Muscle of back (tissue), 13 donors: ENCODE results near the gene PROK1. TPM values are rescaled to one million over a fixed set of nuclear protein-coding genes. Genes with fewer than 3 reads are reported as not detected.
"Not testable (repeated sequence)": the region's sequence is repeated elsewhere in the genome, so short reads cannot be mapped to it uniquely, and the experiment has no call there.

Experiments used
- DNase-seq, 3 donors: peaks; one replicate each; pipeline versions ENCODE4 v3.0.0 to v3.0.0-alpha.2; 2013
- long read RNA-seq, 9 donors: transcript quantifications; one replicate each; lab custom pipeline, GENCODE V29; 2026
- polyA plus RNA-seq, 10 donors: library from polyadenylated mRNA; unstranded; fragments of 120-200 nt; gene quantifications; one replicate each; pipeline ENCODE4 v1.2.1, GENCODE V29; 2013; ENCODE audit not compliant: insufficient read length in 10 of 10

The PROK1 gene, protein sequence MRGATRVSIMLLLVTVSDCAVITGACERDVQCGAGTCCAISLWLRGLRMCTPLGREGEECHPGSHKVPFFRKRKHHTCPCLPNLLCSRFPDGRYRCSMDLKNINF
- under 1 TPM in 3 of 10 donors, not detected in 7; 0.10 to 0.27 (median 0.21) TPM for polyA plus RNA-seq
- long read RNA-seq, donor 1: 0 reads
- long read RNA-seq, donor 2: 0 reads
- long read RNA-seq, donor 3: 0 reads
- long read RNA-seq, donor 4: 0 reads
- long read RNA-seq, donor 5: 0 reads
- long read RNA-seq, donor 6: 0 reads
- long read RNA-seq, donor 7: 0 reads
- long read RNA-seq, donor 8: 0 reads
- long read RNA-seq, donor 9: 0 reads

DNA sequence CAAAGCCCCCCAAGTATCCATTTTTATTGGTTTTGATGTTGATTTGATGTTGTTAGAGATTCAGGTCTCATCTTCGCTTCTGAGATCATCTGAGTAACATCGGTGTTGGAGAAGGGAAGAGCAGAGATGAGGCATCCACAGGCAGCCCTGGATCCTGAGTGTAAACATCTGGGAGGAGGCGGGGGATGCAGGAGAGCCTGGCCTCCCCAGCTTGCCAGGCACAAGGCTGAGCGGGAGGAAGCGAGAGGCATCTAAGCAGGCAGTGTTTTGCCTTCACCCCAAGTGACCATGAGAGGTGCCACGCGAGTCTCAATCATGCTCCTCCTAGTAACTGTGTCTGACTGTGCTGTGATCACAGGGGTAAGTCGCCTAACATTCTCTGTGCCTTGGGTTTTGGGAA is at the start of gene PROK1:
Gene PROK1 (plus strand): TSS at position 221 of the 400 bp plus-strand sequence. CDS start 68 bp downstream, at position 289.
- no peak for DNase-seq

DNA sequence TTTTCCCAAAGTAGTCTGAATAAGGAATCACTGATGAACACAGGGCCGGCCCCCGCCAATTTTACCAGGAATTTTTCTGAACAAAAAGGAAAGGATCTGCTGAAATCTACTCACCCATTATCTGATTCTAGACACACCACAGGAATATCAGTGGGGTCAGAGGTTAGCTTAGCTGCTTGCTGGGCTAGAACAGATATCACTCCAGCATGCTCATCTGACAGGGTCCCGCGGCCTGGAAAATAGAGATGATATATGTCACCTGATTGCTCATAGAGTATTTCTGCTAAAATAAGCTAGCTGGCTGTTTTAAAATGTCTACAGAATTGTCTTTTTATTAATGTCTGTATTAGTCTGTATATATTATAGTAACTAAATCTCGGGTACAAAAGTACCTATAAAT is 47.1 kb upstream of the PROK1 start:
- DNase-seq: no peak

DNA sequence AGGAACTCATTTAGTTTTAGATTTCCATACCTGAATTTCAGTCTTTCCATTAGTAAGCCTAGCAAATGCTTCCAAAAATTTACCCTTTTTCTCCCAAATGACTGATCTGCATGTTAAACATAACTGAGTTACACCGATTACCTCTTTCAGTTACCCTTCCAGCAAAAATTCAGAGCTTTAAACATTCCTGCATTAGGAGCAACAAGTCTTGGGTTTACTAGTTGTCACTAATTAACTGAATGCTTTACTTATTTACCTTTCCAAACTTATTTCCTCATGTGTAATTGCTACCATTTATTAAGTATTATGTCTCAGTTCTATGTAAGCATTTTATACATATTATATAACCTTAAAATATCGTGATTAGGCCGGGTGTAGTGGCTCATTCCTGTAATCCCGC is 46.5 kb upstream of the PROK1 start:
- DNase-seq: no peak

- not testable (repeated sequence) for DNase-seq
Observed at GRCh38 chr1:110406407-110406806, 44.5 kb upstream of the PROK1 start.

GRCh38 chr1:110407260-110408210 is 43.4 kb upstream of the PROK1 start, which contains the start of gene LAMTOR5:
LAMTOR5 (minus strand) TSS chr1:110407694; CDS start chr1:110407620, 74 bp downstream.
- DNase-seq: peak; percentile 95 to 98 (median 96)

GRCh38 chr1:110408488-110408887 is 42.5 kb upstream of the PROK1 start:
- DNase-seq: no peak

DNA sequence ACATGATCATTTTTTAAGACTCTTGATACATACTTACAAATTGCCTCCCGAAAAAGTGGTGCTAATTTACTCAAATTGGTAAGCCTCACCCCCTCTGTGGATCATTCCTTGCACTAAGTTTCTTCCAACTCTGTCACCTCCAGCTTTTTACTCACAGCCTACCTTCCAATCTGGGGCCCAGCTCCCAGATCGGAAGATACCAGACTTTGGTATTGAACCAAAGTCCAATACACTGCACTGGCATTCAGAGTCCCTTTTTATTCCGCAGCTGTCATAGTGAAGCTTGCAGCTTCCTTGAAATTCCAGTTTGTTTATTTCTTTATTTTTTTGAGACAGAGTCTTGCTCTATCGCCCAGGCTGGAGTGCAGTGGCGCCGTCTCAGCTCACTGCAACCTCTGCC is 41.6 kb upstream of the PROK1 start:
- DNase-seq: no peak

- DNase-seq: no peak
Observed at GRCh38 chr1:110411173-110411735, 39.7 kb upstream of the PROK1 start.

DNA sequence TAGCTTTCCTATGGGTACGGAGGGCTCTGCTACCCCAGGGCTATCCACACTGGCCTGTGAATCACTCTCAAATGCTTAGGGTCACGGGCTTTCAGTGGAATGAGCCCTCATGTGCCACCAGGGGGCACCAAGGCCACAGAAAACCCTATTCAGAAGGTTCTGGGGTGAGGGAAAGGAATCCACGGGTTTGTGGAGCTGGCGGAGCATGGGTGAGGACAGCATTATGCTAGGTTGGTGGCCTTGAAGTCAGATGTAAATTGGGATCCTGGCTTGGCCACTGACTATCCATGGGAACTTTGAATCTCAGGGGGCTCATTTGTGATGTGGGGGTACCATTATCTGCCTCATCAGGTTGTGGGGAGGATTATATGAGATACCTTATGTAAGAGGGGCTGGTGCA is 38.4 kb upstream of the PROK1 start:
- peak in 2 of 3 donors; percentile 35 to 59 for DNase-seq

GRCh38 chr1:110413045-110413444 is 37.9 kb upstream of the PROK1 start:
- DNase-seq: not testable (repeated sequence)

DNA sequence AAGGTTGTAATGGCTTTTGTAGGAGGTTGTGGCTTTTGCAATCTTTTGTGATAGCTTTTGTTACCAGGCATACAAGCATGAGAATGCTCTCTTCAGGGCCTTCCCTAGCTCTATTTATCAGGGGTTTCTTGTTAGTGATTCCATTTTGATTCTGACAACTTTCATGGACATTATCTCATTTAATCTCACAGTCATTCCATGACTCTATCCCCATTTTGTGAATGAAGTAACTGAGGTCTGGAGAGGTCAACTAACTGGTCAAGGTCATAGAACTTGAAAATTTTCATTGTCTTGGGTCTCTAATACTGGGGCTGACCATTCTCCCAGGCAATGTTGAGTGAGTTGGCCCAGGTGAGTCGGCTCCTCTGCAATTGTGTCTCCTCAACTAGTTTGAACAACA is 32.2 kb upstream of the PROK1 start:
- no peak for DNase-seq

DNA sequence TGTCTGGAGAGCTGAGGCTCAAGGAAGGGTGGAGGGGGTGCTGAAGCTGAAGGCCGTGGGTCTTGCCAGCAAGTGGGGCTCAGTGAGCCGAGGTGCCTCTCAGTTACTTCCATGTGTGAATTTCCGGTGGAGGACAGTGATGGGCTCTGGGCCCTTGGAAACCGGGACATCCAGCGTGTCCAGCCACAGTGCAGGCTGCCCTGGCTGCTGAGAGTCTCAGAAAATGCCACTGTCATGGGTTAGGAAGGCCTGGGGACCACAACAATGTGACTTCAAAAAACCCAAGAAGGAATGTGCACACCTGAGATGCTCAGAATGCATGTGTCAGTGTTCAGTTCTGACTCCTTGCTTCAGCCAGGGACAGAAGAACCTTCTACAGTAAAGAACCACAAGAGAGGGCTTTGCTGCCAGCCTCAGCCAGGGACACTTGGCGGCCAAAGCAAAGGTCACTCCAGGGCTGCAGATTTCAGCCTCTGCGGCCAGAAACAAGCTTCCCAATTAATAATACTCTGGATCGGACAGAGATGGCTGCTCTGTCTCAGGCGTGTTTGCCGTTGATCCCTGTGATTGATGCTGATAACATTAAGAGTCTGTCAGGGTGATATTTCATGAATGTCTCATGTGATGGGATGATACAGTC is 30.8 kb upstream of the PROK1 start:
- DNase-seq: no peak

GRCh38 chr1:110420874-110421793 is 29.8 kb upstream of the PROK1 start:
- DNase-seq: no peak

DNA sequence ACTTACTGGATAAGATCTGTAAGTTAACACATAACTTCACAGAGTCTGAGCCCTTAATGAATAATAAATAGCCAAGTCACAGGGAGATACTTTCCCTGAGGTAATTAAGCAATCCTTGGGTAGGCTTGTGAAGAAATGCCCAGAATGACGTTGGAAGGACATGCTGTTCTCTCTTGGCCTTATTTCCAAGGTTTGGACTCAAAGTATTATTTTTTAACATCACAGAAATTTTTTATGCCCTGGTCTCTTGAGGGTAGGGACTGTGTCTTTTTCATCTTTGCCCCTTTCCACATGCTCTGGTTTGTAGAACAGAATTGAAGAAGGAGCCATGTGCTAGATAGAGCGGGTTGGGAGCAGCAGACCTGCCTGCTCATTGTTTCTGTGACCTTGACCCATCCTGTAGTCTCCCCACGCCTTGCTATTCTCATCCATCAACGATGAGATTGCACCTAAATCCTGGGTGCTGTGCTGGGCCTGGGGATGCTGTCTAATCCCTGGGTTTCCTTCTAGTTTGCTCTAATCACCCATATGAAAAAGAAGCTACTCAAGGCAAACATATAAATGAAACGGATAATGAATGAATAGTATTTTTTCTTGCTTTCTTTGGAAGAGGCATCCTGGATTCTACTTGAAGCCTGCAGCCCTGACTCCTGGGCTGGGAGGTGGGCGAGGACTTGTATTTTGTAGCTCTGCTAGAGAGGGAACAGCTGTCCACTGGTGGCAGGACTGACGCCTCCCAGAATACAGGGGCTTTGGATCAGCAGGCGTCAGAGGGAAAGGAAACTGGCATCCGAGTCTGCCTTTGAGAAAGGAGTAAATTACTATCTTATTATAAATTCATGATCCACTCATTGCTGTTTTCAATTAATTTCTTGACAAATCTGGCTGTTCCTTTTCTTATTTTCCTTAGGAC is 26.0 kb upstream of the PROK1 start:
- peak in 1 of 3 donors; percentile 7 for DNase-seq

GRCh38 chr1:110425612-110426152 is 25.3 kb upstream of the PROK1 start:
- DNase-seq: peak; percentile 25 to 47 (median 26)

GRCh38 chr1:110426854-110427253 is 24.1 kb upstream of the PROK1 start:
- no peak for DNase-seq

GRCh38 chr1:110428946-110429345 is 22.0 kb upstream of the PROK1 start:
- no peak for DNase-seq

DNA sequence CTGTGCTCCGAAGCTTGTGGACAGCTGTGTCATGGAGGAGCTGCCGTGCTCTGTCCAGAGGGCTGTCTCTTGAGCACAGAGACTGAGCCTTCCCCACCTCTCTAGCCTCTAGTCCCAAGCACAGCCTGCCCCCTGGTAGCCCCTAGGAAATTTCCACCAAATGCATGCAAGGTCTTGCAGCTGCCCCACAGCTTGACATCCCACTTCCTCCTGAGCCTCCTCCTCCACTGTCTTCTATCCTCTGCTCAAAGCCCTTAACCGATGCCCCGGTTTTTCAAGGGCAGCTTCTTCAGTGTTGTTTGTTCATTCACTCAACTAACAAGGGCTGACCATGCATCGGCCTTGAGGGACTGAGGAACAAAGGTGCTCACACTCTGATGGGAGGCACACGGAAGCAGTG is 20.6 kb upstream of the PROK1 start:
- DNase-seq: no peak

GRCh38 chr1:110430901-110431300 is 20.0 kb upstream of the PROK1 start:
- DNase-seq: no peak
